Amniotic epithelial cell (primary cell): ENCODE results near the gene RBM18.

Experiments
- DNase-seq: peaks from one replicate; pipeline ENCODE4 v3.0.0-alpha.2; 2010; ENCODE audit warnings: low read depth

RBM18 gene, protein sequence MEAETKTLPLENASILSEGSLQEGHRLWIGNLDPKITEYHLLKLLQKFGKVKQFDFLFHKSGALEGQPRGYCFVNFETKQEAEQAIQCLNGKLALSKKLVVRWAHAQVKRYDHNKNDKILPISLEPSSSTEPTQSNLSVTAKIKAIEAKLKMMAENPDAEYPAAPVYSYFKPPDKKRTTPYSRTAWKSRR

DNA sequence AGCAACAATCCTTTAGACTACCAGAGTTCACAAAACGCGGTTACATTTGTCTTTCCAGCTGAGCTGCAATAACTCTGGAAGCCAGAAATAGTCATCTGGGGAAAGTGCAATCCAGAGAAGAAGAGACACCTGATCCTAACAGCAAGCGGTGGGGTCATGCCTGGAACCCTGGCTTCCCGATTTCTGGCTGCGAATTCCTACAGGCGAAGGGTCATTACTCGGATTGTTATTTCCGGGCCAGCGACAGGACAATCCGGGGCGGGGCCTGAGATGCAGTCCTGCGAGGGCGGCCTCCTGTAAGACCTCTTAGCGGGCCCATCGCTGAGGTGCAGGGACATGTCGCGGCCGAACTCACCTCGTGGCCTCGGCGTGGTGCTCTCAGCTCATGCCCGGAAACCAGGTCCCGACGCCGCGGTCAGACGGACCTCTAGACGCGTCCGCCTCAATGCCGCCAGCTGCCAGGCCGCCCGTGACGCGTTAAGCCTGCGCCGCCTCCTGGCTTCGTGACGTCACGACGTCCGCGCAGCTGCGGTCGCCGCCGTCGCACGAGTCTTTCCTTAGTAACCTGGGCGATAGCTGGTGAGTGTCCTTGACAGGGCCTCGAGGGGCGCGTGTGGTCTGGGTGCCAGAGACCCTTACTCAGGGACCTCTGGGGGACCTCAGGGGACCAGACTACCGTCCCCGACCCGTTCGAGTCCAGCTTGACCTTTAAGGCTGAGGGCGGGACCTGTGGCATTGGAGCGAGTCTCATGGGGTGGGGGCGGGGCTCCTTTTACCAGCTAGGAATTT, at the start of gene RBM18, which contains the start of gene MRRF:
Gene RBM18, minus strand, starts transcription at position 481 of the 789 bp plus-strand sequence. CDS start 3,348 bp downstream, outside the sequence.
Gene MRRF, plus strand, starts transcription at position 523 of the 789 bp plus-strand sequence. CDS start 6,010 bp downstream, outside the sequence.
- peak; percentile 81 for DNase-seq

DNA sequence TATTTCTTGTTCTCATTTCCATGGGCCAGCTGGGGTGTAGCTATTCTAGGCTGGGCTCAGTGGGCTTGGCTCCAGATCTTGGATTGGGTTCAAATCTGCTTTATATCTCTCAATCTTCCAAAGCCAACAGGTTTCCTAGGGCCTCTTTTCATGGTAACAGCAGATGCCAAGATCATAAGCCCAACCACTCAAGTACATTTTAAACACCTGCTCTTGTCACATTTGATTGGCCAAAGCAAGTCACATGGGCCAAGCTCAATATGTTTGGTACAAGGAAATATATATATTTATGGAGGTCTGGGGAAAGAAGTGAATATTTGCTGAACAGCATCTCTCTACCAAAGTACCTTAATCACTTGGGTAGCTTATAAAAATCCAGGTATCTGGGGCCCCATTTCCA, 49.5 kb upstream of the RBM18 start:
- no peak for DNase-seq

DNA sequence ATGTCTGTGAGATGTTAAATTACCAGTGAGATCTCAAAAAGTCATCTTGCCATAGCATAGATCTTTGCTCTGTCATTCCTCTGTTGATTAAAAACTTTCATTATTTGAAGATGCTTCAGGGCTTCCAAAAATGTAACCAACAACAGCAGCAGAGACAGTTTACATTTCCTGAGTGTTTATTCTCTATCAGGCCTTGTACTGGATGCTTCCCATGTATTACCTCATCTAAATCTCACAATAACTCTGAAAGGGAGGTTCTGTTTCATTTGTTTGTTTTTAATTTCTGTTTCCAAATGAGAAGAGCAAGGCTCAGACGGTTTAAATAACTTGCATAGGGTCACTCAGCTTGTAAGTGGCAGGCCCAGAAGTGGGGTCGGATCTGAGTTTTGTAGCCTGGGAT, 45.2 kb upstream of the RBM18 start:
- DNase-seq: no peak

DNA sequence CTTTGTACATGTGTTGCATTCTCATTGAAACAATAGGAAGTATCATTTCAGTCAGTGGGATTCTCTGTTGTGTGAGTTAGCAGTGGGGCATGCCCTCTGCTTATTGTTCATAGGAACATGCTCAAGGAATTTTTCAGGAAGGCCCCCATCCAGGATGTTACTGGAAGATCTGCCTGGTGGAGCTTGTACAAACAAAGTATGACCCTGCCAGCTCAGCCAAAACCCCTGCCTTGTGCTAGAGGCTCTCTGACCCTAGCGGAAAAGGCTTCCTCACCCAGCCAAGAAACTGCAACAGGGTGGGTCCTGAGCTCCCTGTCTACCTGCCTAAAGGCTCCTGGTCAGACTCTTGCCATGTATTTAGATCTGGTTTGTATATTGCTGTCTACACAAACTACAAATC, 43.3 kb upstream of the RBM18 start:
- DNase-seq: no peak

DNA sequence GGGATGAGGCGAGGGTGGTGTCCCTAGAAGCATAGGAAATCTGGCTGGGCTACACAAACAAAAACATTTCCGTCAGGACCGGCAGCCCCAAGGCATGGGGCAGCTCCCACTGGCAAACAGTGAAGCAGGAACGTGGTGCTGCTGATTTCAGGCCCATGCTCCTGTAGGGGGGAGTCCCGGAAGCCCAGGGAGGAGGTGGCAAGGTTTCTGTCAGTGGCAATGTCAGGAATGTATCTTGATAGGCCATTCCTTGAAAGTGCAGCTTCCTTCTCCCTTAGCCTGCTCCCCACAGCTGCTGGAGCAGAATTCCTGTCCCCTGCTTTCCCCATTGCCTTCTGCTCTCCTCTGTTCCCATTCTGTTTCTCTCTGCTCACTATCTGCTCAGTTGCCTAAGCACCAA, 42.4 kb upstream of the RBM18 start:
- DNase-seq: no peak

DNA sequence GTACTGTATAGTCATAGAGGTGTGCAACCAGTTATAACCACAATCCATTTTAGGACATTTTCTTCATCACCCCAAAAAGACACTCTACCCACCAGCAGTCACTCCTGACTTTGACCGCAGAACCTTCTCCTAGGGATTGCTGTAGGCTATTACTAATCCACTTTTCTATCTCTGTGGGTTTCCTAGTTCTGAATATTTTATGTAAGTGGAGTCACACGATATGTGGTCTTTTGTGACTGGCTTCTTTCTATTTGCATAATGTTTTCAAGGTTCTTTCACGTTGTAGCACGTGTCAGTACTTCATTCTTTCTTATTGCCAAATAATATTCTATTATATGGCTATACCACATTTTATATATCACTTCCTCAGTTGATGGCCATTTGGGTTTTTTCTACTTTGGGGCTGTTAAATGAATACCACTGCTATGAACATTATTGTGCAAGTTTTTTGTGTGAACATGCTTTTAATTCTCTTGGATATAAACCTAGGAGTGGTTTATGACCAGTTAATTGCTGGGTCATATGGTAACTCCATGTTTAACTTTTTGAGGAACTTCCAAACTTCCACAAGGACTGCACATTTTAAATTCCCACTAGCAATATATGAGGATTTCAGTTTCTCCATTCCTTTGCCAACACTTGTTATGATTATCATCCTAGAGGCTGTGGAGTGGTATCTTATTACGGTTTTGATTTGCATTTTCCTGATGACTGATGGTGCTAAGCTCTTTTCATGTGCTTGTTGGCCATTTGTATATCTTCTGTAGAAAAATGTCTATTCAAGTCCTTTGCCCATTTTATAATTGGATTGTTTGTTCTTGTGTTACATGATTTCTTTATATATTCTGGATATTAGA, 37.8 kb upstream of the RBM18 start:
- DNase-seq: no peak

DNA sequence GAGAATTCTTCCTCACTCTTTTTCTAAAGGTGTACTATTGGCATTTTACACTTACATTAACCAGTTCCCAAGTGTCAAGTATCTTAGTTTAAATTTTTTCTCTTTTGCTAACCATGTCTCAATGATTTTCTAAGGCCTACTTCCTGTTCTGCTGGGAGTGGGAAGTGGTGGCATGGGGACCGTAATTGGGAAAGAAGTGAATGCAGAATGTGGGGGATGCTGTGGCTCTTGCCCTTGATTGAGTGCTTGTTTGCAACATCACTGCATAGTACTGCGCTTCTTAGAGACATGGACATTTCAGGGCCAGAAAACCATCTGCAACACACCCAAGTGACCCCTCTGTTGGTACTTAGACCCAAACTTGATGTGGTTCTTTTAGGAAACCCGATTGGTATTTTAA, 32.9 kb upstream of the RBM18 start:
- DNase-seq: no peak

DNA sequence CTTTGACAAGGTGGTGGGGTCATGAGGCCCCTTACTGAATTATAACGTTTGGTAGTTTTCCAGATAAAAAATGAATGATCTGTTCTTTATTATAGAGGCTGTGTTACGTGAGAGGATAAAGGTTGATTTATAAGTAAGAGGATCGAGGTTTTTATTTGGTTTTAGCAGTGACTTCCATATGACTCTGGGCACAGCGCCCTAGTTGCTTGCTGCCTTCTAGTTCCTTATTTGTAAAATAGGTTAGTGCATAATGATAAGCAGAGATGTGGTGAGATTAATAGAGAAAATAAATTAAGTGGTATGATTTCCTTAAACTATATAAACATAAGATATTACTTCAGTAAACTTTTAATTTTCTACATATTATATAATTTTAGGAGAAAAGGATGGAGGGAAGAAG, 29.9 kb upstream of the RBM18 start:
- no peak for DNase-seq

DNA sequence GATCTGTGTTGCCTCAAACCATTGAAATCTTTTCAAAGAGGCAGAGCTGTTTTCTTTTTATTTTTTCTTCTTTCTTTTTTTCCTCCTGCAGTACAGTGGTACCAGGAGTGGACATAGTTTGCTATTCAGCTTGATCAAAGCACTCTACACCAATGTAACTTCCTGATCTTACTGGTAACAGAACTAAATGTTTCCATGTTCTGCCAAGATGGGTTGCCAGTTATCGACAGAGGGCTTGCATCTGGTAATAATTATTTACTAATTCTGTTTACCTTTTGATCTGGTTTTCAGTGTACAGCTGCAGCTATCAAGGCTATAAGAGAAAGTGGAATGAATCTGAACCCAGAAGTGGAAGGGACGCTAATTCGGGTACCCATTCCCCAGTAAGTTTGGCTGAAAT, 26.8 kb upstream of the RBM18 start:
- DNase-seq: no peak

DNA sequence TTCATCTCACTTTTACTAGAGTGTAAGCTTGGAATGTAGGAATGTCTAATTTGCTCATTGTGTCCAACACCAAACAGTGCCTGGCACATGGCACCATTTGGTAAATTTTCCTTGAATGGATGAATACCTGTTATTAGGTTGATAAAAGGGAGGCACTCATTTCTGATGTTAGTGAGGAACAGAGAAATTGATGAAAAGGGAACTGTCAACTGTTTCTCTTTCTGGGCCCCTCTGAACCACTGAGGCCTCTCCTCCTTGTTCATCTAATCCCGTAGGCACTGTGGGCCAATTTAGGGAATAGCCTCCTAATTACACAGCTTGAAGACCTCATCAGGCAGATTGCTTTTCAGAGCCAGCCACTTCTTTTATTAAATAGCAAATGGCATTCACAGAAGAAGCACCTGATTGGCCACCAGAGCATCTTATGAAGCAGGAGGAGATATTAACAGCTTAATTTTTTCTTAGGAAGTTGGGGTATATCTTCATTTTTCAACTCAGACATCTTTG, 22.6 kb upstream of the RBM18 start:
- DNase-seq: no peak

DNA sequence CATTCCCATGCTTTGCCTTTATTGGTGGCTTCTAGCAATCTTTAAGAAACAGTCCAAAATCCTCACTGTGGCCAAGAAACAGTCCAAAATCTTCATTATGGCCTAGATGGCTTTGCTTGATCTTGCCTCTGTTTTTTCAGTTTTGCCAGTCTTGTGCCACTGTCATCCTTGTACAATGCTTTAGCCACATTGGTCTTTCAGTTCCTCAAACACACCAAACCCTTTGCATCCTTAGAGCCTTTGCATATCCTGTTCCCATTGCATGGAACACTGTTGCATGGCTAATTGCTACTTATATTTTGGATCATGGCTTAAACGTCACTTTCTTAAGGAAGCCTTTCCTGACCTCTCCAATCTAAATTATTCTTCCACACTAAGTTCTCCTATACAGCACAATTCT, 22.1 kb upstream of the RBM18 start:
- DNase-seq: no peak

DNA sequence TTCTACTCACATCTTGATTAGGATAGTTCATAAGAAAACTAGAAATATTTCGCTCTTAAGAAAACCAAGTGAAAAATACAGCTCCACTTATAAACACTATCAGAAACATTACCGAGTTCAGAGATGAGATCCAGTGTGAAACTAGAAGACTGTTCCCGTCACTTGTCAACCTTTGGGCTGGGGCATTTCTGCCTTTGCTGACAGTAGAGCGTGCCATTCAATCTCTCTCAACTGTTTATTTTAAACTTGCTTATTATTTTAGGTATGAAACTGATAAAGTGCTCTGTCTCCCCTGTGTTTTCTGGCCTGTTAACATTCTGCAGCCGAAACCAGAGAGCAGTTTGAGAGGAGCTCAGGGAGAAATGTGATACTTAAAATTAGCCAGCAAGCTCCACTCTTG, 16.7 kb upstream of the RBM18 start:
- DNase-seq: no peak

DNA sequence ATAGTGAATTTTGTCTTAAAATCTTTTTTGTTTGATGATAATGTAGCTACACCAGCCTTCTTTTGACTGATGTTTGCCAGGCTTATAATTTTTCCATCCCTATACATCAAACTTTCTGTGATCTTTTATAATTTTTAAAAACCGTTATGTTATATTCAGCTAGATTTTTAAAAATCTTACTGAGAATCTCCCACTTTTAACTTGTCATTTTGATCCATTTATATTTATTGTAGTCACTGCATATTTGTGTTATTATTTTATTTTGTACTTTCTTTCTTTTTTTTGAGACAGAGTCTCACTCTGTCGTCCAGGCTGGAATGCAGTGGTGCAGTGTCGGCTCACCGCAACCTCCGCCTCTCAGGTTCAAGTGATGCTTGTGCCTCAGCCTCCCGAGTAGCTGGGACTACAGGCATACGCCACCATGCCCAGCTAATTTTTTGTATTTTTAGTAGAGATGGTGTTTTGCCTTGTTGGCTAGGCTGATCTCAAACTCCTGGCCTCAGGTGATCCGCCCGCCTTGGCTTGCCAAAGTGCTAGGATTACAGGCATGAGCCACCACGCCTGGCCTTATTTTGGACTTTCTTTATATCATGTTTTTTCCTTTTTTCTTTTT, 12.8 kb upstream of the RBM18 start:
- no peak for DNase-seq

DNA sequence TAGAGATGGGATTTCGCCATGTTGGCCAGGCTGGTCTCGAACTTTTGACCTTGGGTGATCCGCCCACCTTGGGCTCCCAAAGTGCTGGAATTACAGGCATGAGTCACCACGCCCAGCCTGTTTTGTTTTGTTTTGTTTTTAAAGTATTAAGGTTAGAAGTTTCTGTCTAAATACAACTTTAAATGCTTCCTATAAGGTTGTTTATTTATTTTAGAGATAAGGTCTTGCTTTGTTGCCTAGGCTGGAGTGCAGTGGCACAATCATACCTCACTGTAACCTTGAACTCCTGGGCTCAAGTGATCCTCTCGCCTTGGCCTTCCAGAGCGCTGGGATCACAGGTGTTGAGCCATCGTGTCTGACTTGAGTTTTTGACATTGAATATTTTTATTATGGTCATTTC, 11.5 kb upstream of the RBM18 start:
- no peak for DNase-seq

DNA sequence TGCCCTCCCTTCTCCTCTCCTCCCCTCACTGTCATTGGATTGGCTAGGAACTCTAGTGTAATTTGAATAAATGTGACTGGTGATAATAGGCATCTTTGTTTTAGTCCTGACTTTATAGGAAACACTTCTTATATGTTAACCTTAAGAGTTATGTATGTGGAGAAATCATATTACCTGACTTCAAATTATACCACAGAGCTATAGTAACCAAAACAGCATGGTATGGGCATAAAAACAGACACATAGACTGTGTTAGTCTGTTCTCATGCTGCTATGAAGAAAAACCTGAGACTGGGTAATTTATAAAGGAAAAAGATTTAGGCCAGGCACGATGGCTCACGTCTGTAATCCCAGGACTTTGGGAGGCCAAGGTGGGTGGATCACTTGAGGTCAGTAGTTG, 9.4 kb upstream of the RBM18 start:
- DNase-seq: no peak

DNA sequence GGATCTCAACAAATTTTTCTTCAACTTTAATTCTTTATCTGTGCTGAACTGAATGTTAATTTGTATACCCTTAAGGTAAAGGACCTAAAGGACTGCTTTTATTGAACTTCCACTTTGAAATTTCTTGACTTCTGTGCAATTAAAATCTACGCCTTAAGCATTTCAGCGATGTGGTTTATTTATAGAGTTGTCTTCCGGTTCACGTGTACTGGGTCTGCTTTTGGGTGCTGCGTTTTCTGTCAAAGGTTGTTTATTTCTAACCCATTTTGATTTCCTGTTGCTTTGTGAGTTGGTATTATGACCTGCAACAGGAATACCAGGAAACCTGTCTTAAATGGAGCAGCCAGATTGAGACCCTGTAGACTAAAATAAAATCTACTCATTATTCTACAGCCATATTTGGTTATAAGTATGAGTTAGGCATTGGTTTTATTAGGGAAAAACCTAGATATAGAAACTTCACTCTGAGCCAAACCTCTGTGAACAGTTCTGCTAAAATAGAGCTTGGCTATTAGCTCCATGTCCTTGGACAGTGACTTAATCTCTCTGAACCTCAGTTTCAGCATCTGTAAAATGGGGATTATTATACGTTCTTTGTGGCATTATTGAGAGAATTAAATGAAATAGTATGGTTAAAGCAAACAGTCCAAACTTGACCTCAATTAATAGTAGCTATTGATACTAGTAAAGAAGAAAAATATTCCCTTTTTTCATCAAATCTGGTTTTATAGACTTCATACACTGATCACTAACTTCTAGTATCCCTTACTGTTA, 3.6 kb upstream of the RBM18 start:
- no peak for DNase-seq

DNA sequence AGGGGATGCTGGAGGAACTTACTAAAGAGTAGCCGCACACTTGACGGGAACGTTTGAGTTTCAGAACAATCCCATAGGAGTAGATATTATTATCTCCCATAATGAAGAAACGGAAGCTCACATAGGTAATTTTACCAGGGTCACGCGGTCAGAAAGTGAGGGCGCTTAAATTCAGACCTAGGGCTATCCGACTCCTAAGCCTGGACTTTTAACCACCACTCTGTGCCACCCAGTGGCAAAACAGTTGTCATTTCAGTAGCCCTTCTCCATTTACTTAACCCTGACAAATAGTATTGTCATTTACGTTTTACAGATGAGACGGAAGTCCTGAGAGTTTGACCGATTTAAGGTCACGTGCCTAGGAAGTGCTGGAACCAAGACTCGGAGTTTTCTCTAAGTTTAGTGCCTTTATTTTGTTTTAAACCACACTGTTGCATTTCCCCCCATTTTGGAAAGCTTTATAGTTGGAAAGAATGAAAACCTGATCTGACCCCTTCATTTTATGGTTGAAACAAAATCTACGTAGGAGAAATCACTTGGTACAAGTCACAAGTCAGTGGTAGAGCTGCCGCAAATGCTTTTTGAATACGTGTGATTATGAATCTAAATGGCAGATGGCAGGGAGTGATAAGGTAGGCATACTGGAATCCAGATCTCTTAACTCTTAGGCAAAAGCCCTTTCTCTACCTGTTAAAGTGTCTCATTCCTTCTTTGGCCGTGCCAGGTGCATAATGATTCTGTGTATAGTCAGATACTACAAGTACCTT, 692 bp upstream of the RBM18 start:
- DNase-seq: peak; percentile 20

DNA sequence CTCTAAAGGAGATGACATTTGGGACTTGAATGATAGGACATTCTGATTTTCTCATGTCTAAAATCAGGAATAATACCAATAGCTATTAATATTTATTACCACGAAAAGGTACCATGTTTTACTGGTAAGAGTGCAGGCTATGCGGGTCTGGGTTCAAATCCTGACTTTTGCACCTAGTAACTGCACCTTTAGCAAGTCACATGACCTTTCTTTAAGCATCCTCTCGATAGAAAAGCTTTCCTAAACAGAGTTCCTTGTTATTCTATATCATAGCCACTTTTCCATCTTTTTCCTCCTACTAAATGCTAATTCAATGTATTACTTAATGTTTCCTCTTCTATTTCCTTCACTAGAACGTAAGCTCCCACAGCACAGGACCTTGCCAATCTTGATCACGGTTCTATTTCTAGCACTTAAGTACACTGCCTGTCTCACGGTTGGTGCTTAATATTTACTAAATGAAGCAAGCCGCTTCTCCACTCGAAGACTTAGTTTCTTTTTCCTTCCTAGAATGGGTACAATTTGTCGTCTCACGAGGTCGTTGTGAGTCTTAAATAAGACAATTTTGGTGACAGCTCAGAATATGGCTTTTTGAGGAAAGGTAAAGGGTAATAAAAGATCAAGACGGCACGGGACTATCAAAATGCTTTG, 816 bp downstream of the RBM18 start:
- DNase-seq: peak; percentile 13

DNA sequence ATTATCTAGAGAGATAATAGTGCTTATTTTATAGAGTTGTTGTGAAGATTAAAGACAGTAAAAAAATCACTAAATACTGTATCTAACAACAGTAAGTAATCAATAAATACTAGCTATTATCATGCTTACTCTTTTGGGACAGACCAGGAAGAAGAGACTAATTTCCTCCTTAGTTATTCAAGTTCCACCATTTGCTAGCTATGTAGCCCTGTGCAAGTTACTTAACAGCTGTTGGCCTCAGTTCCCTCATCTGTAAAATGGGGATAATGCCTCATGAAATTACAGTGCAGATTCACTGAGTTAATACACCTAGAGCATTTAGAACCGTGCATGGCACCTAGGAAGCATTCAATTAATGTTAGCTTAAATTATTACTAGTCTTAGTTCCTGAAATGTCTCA, 2.6 kb downstream of the RBM18 start:
- DNase-seq: no peak

DNA sequence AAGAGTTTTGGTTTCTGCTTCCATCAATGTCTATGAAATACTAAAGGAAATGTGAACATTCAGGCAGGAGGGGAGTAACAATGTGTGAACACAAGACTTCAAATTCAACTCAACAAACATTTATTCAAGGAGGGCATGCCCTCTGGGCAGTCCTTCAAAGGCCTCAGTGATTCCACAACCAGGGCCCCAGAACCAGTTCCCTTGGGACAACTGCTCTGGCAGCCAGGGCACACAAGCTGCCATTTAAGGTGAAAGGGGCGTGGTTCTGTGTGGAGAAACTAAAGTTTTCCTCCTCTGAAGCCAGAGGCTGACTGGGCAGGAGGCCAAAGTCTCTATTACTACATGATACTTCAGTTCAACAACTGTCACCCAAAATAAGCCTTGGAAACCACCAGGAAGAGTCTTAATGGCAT, 3.2 kb downstream of the RBM18 start:
- peak; percentile 26 for DNase-seq
